ENCODE results near the gene TUBGCP3.
"Not testable (repeated sequence)": the region's sequence is repeated elsewhere in the genome, so short reads cannot be mapped to it uniquely, and the experiment has no call there.

TUBGCP3 gene, protein sequence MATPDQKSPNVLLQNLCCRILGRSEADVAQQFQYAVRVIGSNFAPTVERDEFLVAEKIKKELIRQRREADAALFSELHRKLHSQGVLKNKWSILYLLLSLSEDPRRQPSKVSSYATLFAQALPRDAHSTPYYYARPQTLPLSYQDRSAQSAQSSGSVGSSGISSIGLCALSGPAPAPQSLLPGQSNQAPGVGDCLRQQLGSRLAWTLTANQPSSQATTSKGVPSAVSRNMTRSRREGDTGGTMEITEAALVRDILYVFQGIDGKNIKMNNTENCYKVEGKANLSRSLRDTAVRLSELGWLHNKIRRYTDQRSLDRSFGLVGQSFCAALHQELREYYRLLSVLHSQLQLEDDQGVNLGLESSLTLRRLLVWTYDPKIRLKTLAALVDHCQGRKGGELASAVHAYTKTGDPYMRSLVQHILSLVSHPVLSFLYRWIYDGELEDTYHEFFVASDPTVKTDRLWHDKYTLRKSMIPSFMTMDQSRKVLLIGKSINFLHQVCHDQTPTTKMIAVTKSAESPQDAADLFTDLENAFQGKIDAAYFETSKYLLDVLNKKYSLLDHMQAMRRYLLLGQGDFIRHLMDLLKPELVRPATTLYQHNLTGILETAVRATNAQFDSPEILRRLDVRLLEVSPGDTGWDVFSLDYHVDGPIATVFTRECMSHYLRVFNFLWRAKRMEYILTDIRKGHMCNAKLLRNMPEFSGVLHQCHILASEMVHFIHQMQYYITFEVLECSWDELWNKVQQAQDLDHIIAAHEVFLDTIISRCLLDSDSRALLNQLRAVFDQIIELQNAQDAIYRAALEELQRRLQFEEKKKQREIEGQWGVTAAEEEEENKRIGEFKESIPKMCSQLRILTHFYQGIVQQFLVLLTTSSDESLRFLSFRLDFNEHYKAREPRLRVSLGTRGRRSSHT

DNA sequence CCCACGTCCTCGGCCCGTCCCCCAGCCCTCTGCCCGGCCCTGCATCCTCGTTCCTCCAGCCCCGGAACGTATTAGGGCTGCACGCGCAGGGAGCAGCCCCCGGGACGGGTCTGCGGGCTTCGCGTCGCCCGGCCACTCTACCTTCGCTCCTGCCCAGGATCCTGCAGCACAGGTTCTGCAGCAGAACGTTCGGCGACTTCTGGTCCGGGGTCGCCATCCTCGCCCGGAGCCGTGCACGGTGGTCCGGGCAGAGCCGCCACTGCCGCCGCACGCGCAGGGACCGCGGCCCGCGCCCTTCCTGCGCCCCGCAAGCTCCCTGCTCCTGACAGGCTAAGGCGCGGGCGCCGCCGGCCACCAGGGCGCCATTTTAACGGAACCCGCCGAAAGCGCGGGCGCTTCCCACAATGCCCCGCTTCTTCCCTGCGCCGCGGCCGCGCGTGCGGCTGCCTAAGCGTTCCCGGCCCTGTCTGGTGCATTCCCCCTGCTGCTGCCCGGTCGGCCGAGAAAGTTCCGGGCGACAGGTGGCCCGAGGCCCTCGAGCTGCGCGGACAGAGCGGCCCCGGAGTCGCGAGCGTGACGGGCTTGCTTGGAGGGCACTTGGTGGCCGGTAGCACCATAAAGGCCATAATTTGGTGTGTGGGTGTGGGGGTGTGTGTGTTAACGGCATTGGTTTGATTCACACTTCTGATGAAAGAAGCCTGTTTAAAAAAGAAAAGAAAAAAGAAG lies at the start of gene TUBGCP3:
TSS of gene TUBGCP3 (minus strand) at position 390 of the 726 bp plus-strand sequence. CDS start at position 217, 173 bp downstream.
- no peak for DNase-seq

DNA sequence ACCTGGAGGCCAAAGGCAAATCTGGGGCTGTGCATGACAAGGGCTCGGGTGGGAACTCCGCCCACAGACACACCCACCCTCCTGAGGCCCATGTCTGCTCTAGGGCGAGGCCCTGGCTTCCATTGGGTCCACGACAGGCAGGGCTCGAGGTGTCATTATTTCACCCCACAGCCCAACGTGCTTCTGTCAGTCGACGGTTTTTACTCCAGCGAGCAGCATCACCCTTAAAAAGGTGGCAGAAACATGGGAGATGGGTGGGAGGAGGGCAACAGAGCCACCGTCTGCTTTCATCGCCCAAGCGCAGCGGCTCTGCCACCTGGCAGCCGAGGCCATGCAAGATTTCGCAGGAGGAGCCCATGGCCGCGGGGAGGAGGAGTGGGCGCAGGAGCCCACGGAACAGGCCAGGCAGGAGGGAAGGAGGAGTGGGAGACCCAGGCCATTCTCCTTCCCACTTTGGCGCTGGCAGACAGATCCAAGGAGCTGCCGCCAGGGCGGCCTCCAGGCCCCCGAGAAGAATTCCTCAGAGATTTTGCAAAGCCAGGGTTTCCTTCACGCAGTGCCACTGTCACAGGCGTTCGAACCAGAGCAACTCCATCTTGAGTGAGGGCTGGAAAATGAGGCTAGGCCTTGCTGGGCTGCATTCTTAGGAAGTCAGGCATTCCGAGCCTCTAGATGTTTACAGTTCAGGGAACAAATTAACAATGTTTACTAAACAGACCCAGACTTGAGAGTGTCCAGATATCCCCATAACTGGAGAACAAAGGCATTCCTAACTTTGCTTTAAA lies 49.3 kb upstream of the TUBGCP3 start:
- DNase-seq, result no peak

DNA sequence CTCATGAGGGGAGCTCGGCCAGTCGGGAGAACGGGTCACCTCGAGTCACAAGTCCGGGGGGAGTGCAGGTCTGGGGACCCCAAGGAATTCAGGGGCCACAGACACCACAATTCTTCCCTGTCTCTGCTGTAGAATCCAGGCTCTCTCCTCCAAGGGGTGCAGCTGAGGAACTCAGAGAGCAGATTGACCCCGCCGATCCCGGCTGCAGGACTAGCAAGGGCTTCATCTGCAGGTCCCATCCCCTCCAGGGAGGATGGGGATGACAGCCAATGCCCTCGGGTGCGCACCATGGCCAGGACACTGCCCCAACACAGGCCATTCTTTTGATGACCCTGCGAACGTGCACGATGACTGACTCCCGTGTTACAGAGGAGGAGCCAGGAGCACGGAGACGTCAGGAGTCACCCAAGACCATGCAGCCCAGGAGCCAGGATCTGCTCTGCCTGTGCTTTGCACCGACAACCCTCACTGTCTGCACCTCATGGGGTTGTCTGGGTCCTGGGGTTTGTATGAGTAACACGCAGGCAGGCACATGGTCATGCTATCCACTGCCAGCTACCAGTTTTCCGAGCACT lies 48.5 kb upstream of the TUBGCP3 start:
- DNase-seq, result no peak

DNA sequence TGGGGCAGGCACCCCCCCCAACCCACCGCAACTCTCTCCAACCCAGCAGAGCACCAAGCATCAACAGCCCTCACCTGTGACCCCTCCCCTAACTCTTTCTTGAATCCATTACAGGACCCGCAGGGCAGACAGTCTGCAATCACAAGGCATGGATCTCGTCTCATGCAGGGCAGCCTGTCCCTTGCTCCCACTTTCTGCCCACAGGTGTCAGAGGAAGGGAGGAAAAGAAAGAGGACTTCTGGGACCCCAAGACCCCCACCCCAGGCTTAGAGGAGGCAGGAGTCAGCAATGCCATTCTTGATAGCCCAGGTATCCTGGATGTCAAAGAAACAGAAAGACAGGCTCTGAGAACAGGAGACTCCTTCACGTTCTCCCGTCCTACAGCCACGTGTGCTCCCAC lies 47.4 kb upstream of the TUBGCP3 start:
- DNase-seq, result no peak

DNA sequence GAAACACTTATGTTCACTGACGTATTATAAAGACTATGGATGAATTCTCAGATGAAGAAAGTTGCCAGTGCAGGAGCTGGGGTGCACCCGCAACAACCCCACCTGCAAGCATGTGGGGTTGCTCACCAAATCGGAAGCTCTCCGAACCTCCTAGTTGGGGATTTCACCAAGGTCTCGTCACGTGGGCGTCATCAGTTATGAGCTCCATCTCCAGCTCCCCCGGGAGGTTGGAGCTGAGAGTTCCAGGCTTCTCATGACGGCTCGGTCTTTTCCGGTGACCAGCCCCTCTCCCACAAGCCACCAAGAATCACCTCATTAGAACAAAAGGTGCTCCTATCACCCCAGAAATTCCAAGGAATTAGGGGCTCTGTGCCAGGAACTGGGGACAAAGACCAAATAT lies 46.1 kb upstream of the TUBGCP3 start:
- DNase-seq, result no peak

DNA sequence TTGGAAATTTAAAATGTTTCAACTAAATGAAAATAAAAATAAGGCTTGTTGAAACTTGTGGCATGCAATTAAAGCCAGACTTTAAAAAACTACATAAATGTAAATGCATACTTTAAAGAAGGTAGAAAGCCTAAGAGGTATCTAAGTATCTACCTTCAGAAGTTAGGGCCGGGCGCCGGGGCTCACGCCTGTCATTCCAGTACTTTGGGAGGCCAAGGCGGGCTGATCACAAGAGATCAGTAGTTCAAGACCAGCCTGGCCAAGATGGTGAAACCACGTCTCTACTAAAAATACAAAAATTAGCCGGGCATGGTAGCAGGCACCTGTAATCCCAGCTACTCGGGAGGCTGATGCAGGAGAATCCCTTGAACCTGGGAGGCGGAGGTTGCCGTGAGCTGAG lies 42.3 kb upstream of the TUBGCP3 start:
- DNase-seq, result not testable (repeated sequence)

DNA sequence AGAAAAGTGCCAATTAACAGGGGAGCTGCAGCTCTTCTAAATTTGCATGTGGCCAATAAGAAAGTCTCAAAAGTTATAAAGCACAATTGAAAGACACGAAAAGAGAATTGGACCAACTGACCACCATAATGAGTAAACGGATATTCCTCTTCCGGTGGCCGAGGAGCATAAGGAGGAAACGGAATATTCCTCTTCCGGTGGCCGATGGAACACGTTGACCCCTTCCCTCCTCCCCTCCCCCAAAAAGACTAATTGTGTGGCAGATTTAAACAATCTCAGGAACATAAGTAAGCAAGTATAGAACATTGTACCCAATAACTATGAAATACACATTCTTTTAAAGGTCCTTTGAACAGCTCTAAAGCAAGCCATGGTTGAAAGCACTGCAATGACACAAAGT lies 41.2 kb upstream of the TUBGCP3 start:
- no peak for DNase-seq

DNA sequence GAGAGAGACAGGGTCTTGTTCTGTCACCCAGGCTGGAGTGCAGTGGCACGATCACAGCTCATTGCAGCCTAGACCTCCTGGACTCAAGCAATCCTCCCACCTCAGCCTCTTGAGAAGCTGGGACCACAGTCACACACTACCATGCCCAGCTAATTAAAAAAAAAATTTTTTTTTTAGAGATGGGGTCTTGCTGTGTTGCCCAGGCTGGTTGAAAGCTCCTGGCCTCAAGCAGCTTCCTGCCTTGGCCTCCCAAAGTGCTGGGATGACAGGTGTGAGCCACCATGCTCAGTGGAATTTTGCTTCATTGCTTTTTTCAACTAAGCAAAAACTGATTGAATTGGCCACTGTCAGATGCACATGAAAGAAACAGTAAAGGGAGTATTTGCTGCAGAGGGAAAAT lies 39.7 kb upstream of the TUBGCP3 start:
- DNase-seq, result not testable (repeated sequence)

DNA sequence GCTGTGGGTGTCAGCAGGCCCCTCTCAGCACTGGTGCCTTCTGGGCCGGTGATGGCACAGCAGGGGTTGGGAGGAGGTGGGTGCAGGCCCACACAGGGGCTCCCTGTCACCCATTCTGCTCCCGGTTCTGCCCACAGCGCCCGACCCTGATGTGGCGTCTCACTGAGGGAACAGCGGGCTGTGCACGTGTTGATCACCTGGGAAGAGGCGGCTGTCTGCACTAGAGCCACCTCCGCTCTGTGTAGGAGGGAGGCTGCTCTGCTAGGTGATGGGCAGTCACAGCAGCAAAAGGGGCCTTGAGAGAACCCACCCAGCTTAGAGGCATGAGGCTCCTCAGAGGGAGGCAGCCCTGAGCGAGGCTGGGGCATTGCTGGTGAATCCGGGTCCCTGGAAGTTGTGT lies 39.2 kb upstream of the TUBGCP3 start:
- no peak for DNase-seq

DNA sequence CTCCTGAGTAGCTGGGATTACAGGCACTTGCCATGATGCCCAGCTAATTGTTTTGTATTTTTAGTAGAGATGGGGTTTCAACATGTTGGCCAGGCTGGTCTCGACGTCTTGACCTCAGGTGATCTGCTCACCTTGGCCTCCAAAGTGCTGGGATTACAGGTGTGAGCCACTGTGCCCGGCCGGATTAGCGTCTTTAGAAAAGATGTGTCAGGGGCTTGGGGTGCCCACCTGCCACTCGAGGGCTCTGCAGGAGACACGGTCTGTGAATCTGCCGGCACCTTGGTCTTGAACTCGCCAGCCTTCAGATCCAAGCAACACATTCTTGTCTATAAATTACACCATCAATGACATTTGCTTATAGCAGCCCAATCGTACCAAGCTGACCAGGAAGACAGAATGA lies 38.8 kb upstream of the TUBGCP3 start:
- no peak for DNase-seq

DNA sequence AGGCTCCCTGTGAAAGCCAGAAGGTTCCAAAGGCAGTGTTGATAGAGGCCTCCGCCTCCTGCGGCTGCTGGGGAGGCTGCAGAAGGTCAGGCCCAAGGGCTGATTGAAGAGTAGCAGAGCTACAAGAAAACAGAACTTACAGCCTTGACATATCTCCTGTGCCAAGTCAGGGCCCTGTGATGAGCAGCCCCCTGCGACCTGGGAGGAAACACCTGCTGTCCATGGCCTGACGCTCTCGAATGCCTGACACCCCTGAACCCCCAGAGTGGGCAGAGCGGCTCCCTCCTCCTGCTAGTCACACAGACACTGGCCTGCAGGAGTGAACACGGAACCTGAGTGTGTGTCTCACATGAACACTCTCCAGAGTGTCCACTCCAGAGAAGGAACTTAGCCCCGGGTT lies 38.2 kb upstream of the TUBGCP3 start:
- no peak for DNase-seq

DNA sequence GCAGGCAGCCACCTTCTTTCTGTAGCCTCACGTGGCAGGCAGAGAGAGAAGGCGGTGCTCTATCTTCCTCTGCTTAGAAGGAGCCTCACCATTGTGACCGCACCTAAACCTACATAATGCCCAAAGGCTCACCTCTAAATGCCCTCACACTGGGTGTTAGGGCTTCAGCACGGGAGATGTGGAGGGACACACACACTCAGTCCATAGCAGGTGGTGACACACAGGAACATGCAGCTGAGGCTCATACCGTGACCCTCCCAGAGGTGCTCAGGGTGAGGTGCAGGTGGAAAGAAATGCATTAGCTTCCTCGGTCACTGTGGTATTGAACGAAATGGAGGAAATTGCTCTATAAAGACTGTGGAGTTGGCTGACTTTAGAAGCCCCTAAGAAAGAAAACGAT lies 37.7 kb upstream of the TUBGCP3 start:
- DNase-seq, result no peak

DNA sequence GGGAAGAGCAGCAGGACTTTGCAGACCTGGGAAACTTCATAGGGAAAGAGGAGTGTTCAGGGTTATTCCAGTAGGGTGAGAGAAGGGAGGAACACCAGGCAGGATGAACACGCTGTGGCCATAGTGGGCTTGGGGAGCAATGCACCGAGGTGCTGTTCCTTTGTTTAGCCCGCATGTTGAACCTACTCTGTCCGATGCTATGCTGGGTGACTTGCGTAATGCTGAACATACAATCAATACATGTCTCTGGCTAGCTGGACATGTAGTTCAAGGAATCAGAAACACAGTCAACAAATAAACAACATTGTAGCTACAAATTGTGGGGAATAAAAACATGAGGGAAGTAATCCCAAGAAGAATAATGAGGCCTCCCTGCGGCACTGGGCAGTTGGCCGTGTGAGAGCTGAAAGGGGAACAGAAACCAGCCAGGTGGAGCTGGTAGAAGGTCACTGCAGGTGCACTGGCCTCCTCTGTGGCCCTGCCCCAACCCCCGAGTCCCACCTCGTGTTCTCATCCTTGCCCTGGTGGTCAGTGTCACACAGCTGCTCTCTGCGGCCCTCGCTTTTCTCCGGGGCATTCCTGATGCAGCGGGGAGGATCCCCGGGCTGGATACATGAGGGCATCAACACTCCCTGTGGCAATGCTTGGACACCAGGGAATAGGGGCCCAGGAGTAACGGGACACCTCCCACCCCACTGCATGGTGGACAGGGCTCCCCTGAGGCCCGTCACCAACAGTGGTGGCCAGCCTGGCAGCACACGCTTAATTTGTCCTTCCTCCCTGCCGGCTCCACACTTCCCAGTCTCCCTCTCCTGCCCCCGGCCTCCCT lies 36.9 kb upstream of the TUBGCP3 start:
- DNase-seq, result no peak

DNA sequence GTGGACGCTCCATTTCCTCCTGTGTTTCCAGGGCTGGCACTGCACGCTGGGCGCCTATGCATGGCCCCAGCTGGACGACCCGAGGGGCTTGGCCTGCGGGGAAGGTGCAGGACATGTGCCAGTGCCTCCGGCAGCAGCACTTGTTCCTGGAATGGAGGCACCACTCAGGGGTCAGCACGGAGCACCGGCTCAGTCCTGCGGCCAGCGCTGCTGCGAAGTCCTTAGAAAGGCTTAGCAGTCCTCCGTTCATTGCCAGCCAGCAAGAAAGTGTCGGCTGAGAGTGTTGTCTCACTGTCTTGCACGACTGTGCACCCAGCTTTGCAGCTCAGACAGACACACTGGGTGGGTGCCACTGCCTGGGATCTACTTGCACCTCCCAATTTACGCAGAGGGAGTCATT lies 36.1 kb upstream of the TUBGCP3 start:
- DNase-seq, result no peak

DNA sequence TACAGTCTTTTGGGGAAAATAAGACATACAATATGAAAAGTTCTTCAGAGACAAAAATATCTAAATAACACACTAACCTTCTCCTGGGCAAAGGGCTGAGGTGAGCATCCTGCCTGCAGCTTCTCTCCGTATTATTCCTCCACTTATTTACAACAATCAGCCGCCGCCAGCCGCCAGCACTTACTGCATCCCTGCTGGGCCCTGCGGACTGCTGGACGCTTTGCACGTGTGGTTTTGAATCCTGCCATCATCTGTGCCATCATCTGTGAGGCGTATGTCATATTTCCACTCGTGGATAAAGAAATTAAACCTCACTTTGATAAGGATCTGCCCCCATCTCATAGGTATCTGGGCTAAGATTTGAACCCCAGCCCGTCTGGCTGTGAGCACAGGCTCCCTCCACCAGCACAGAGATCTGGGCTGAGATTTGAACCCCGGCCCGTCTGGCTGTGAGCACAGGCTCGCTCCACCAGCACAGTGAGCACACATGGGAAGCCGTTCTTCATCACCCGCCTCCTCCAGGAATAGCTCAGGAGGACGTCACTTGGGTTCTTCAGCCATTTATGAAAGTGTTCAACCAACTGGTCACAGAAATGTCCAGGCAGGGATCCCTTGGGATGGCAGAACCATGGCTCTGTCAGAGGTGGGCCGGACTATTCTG lies 35.2 kb upstream of the TUBGCP3 start:
- DNase-seq, result no peak

DNA sequence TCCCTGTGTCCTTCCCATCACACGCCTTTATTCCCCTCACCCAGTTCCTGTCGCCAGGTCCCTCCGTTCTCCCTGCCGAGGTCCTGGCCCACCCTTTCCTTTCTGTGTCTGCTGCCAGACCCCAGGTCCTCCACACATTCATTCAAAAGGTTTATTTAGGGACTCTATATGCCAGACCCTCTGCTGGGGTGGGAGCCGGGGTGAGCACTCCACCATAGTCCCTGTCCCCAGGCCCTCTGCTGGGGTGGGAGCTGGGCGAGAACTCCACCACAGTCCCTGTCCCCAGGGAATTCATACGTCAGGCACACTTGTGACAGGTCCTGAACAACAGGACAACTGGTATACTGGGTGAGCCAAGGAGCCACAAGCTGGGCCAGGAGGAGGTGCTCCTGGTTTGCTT lies 34.4 kb upstream of the TUBGCP3 start:
- DNase-seq, result no peak

DNA sequence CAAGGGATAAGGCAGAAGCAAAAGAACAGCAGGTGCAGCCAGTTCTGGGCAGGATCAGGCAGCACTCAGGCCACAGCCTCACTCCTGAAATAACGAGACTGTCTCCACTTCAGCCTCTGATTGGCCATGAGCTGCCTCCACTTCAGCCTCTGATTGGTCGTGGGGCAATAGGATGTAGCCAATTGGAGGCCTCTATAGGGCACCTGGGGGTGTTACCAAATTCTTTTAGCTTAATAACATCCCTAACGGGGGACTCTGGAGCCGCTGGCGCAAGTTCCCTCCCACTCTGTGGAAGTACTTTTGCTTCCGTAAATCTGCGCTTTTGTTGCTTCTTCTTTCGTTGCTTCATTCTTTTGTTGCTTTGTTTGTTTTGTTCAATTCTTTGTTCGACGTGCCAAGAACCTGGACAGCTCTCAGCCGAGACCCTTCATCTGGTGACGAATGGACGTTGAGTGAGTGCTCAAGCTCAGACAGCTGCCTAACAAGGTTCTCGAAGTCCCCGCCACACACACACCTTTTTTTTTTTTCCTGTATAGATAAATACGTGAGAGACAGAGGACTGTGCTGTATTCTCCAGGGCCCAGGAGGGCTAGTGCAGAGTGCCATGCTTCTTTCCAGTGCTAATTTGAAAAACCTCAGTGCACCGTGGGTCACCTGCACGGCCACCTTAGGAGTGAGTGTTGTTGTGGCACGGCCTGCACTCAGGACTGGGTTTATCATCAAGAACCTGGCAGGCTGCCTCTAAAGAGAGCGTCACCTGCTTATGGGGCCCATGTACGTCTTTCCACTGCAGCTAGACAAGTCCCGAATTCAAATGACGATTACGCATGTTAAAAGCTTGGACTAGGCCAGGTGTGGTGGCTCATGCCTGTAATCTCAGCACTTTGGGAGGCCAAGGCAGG lies 32.0 kb upstream of the TUBGCP3 start:
- DNase-seq, result peak; percentile 88

DNA sequence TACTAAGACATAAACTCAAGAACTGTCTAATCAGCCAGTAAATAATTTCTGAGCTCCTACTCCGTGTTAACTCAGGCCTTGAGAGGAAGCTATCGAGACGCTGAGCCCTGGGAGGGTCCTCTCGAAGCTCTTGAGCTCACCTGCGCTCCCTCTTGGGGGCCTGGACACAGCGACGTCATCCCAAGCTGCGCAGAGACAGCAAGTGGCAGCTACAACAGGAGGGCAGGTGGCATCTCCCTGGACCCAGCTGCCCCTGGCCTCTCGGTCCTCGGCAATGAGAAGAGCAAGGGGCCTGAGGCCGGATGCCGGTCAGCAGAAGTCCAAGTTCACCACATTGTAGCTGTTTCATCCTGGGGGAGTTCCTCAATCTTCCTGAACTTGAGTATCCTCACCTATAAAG lies 30.5 kb upstream of the TUBGCP3 start:
- no peak for DNase-seq

DNA sequence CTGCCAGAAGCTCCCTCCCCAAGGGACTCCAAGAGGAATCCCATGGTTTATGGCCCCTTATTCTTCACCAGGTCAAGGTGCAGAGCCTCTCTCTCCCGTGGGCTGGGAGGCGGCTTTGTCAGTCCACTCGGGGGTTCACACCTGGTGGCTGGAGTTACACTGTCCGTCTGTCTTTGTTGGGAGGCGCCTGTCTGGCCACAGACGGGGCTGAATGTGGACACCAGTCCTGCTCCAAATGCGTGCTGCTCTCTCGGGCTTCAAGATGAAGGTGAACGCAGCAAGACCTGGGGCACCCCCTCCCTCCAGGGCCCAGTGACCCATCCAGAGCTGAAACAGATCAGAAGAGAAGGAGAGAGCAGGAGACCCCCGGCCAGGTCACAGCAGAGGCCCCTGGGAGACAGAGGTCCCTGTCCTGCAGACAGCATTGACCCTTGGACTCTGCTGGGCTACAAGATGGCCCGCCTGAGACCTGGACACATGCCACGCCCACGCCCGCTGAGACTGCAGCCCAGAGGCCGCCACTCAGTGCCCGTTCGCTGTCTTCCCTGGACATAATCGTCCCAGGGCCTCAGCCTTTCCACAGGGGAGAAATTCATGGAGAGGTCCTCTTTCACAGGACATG lies 29.9 kb upstream of the TUBGCP3 start:
- DNase-seq, result no peak
